ENCODE measurements around the gene CLDN19. TPM values are rescaled to one million over a fixed set of nuclear protein-coding genes. Genes with fewer than 3 reads are reported as not detected.

Gene CLDN19
- total and polyA plus RNA-seq, 2 of the 8 experiments (the other 6 are each of a cell fraction or from before 2014, with no cell fraction given), result 9.7 to 17.2 TPM

- FAIRE-seq, result no peak
- Histone ChIP-seq H2BK20ac (ENCODE audit: low read length) (no peak overlapping the region), H3K23ac (ENCODE audit: insufficient read length) (no peak overlapping the region), H3K36me3 (ENCODE audit: control insufficient read depth in 2 of 4, insufficient read depth in 4 of 4, low read length in 3 of 4) (peaks cover 3 to 28% (median 16%) of the 10 kb centered on the region in 4 experiments; a peak in 7 of 8 replicates), H3K79me1 (ENCODE audit: low read depth, low read length) (no peaks in the 10 kb centered on the region), H2BK120ac (replicated peaks; ENCODE audit: low read depth, low read length) (no peak overlapping the region), H3K4me2 (ENCODE audit: insufficient read depth in 1 of 2, low read depth in 2 of 2, low read length in 2 of 2) (no peak overlapping the region), H2BK5ac (ENCODE audit: low read depth, low read length) (no peak overlapping the region), H3K18ac (ENCODE audit: extremely low read depth, low read length) (no peak overlapping the region), H2BK12ac (ENCODE audit: low read depth, low read length) (no peak overlapping the region), H3K4me3 (ENCODE audit: extremely low read depth in 1 of 4, insufficient read depth in 2 of 4, low read depth in 3 of 4, low read length in 4 of 4) (no peak overlapping the region), H3K56ac (replicated peaks; ENCODE audit: insufficient read length, low read depth, low read length) (no peak overlapping the region), H2AFZ (ENCODE audit: low read length) (no peak overlapping the region), H2BK15ac (ENCODE audit: low read length) (no peak overlapping the region), H4K91ac (replicated peaks; ENCODE audit: insufficient read length, low read length) (no peak overlapping the region), H3K9ac (replicated peaks in 1 of 4; ENCODE audit: extremely low read depth in 1 of 4, low read depth in 3 of 4, low read length in 3 of 4) (no peak overlapping the region), H4K5ac (ENCODE audit: insufficient read length, low read depth, low read length) (no peak overlapping the region), H4K20me1 (replicated peaks in 1 of 2; ENCODE audit: control insufficient read depth in 1 of 2, insufficient read depth in 2 of 2, low read length in 2 of 2) (no peaks in the 10 kb centered on the region), H3K9me3 (ENCODE audit: insufficient read depth in 2 of 2, low read depth in 1 of 2, low read length in 1 of 2) (no peaks in the 10 kb centered on the region), H3K4me1 (replicated peaks in 1 of 4; ENCODE audit: control insufficient read depth in 3 of 4, insufficient read depth in 4 of 4, low read length in 3 of 4) (peaks cover 0 to 2% (median 0%) of the 10 kb centered on the region in 4 experiments; a peak in 1 of 7 replicates), H4K8ac (ENCODE audit: extremely low read depth, insufficient read depth, low read length) (no peak overlapping the region), H3K27ac (ENCODE audit: low read depth, low read length) (no peak overlapping the region), H3K23me2 (ENCODE audit: low read depth, low read length) (no peaks in the 10 kb centered on the region), H3K79me2 (ENCODE audit: control insufficient read depth in 1 of 2, insufficient read depth in 2 of 2, low read length in 2 of 2) (no peaks in the 10 kb centered on the region), H2AK5ac (ENCODE audit: low read depth, low read length) (no peak overlapping the region), H3K14ac (ENCODE audit: insufficient read length) (no peak overlapping the region), H3K4ac (replicated peaks; ENCODE audit: insufficient read length, low read depth, low read length) (no peak overlapping the region), H3K27me3 (replicated peaks in 1 of 4; ENCODE audit: control insufficient read depth in 3 of 4, extremely low read depth in 1 of 4, insufficient read depth in 3 of 4, low read length in 3 of 4) (no peaks in the 10 kb centered on the region)
- no peak for DNase-seq (ENCODE audit: low read depth in 1 of 2, low spot score in 2 of 2)
- CTCF ChIA-PET (ENCODE audit: partially characterized antibody), result interaction anchor here (0.6 to 6.4 kb wide), 11 partner anchors 10 to 1492 kb away, joined by 3 to 83 read pairs (median 6); partner anchors contain the start of genes C1orf50 and P3H1
- POLR2A ChIA-PET (ENCODE audit: partially characterized antibody), result interaction anchor here (1.3 to 1.5 kb wide), 3 partner anchors 9 to 40 kb away, joined by 3 read pairs; partner anchors contain the start of gene CLDN19
- 92% methylated on average over 1 of the region's 1 CpG; no CpG with 5 or more reads in 1 of the 2 experiments for WGBS, 2 experiments (ENCODE audit: extremely low coverage in 1 of 2, insufficient coverage in 1 of 2, insufficient read length in 1 of 2, insufficient replicate concordance in 2 of 2, low coverage in 1 of 2, low lambda C conversion rate in 2 of 2, missing lambda C conversion rate in 1 of 2)
- no peak for TF ChIP-seq CTBP2 (IDR thresholded peaks at IDR 0.05; ENCODE audit: borderline replicate concordance, insufficient read depth, insufficient read length, low read length)
Measured at GRCh38 chr1:42780176-42780575, 40.1 kb upstream of the CLDN19 start.

All from H1 (cell line).